Trophoblast cell (in vitro differentiated cells and primary cell): ENCODE measurements around the gene RPL14.

ENCODE experiments used
- DNase-seq, 2 donors: peaks; one replicate each; pipeline ENCODE4 v3.0.0-alpha.2; 2016
- H2AFZ ChIP-seq: 2 replicates; pipeline ENCODE4 v1.6.1; 2013; ENCODE audit warnings: low read length, moderate library complexity, mild to moderate bottlenecking; ENCODE audit not compliant: insufficient read depth, poor library complexity
- H2AK5ac ChIP-seq: 2 replicates; pipeline ENCODE4 v1.6.1; 2013; ENCODE audit warnings: mild to moderate bottlenecking, low read length
- H2BK120ac ChIP-seq: 2 replicates; pipeline ENCODE4 v1.6.1; 2013; ENCODE audit warnings: low read length, mild to moderate bottlenecking, moderate library complexity; ENCODE audit not compliant: insufficient read depth, poor library complexity
- H2BK12ac ChIP-seq: 2 replicates; pipeline ENCODE4 v1.6.1; 2013; ENCODE audit warnings: mild to moderate bottlenecking, low read length, moderate library complexity
- H2BK5ac ChIP-seq: 2 replicates; pipeline ENCODE4 v1.6.1; 2013; ENCODE audit warnings: low read length, low read depth, moderate library complexity, mild to moderate bottlenecking; ENCODE audit not compliant: poor library complexity
- H3K14ac ChIP-seq: 2 replicates; pipeline ENCODE4 v1.6.1; 2013; ENCODE audit warnings: mild to moderate bottlenecking, low read length
- H3K18ac ChIP-seq: 2 replicates; pipeline ENCODE4 v1.6.1; 2013; ENCODE audit warnings: mild to moderate bottlenecking, low read length
- H3K23ac ChIP-seq: 2 replicates; pipeline ENCODE4 v1.6.1; 2013; ENCODE audit warnings: low read length
- H3K27ac ChIP-seq: 2 replicates; pipeline ENCODE4 v1.5.1; 2013; ENCODE audit warnings: low read depth, mild to moderate bottlenecking, inconsistent platforms, low read length, moderate library complexity
- H3K27me3 ChIP-seq: 2 replicates; pipeline ENCODE4 v1.6.1; 2013; ENCODE audit warnings: inconsistent platforms, mild to moderate bottlenecking, low read length, moderate library complexity; ENCODE audit not compliant: insufficient read depth
- H3K36me3 ChIP-seq, 2 experiments: 1 replicate in 1 of 2; 2 replicates in 1 of 2; pipeline ENCODE4 v1.6.1; 2013; ENCODE audit warnings: low read length in 2 of 2, mild to moderate bottlenecking in 2 of 2, moderate library complexity in 1 of 2; ENCODE audit not compliant: insufficient read depth in 2 of 2, control insufficient read depth in 1 of 2
- H3K4ac ChIP-seq: 2 replicates; pipeline ENCODE4 v1.6.1; 2013; ENCODE audit warnings: low read depth, mild to moderate bottlenecking, low read length, moderate library complexity
- H3K4me1 ChIP-seq, 2 experiments: 1 replicate in 1 of 2; 2 replicates in 1 of 2; pipeline ENCODE4 v1.6.1; 2013; ENCODE audit warnings: low read length in 2 of 2, mild to moderate bottlenecking in 2 of 2, moderate library complexity in 1 of 2; ENCODE audit not compliant: insufficient read depth in 2 of 2, control insufficient read depth in 1 of 2
- H3K4me2 ChIP-seq: 2 replicates; pipeline ENCODE4 v1.6.1; 2013; ENCODE audit warnings: inconsistent platforms, mild to moderate bottlenecking, low read length, moderate library complexity
- H3K4me3 ChIP-seq: 2 replicates; pipeline ENCODE4 v1.5.1; 2013; ENCODE audit warnings: mild to moderate bottlenecking, low read depth, low read length, inconsistent platforms
- H3K79me1 ChIP-seq: one replicate; pipeline ENCODE4 v1.6.1; 2013; ENCODE audit warnings: low read length
- H3K79me2 ChIP-seq: 2 replicates; pipeline ENCODE4 v1.6.1; 2013; ENCODE audit warnings: low read length, mild to moderate bottlenecking; ENCODE audit not compliant: control insufficient read depth, insufficient read depth, poor library complexity
- H3K9ac ChIP-seq: 2 replicates; pipeline ENCODE4 v1.6.1; 2013; ENCODE audit warnings: mild to moderate bottlenecking, low read length
- H3K9me3 ChIP-seq: 2 replicates; pipeline ENCODE4 v1.6.1; 2013; ENCODE audit warnings: low read depth, mild to moderate bottlenecking, control low read depth, inconsistent platforms, low read length; ENCODE audit not compliant: insufficient read depth
- H4K12ac ChIP-seq: 2 replicates; pipeline ENCODE4 v1.6.1; 2013; ENCODE audit warnings: low read depth, mild to moderate bottlenecking, low read length, moderate library complexity
- H4K8ac ChIP-seq: 2 replicates; pipeline ENCODE4 v1.6.1; 2013; ENCODE audit warnings: low read depth, mild to moderate bottlenecking, low read length, moderate library complexity
- H4K91ac ChIP-seq: one replicate; pipeline ENCODE4 v1.6.1; 2013; ENCODE audit warnings: low read depth, mild to moderate bottlenecking, low read length, moderate library complexity
- WGBS: extraction: QIAGEN DNeasy Blood & Tissue Kit; methylation state at CpG from one replicate; pipeline ENCODE4 v1.1.7; 2013; ENCODE audit warnings: missing lambda C conversion rate; ENCODE audit not compliant: insufficient read length, insufficient coverage; ENCODE audit errors: extremely low coverage; 5-methylcytosine and 5-hydroxymethylcytosine counted together

RPL14 gene

DNA sequence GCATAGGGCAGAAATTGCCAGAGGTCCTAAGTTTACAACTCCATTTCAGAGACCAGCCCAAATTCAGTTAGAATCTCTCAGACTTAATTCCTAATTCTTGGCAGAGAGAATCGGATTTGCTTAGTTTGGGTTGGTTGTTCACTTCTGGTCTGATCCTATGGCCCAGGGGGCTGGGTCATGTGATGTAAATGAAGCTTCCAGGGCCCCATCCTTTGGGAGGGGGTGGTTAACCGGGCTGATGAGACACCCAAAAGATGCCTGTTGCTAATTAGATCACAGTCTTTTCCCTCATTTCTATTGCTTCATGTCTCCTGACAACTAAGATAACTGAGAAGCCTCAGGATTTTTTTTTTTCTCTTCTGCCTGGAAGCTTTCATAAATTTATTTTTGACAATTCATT lies 37.6 kb downstream of the RPL14 start:
- H3K4ac ChIP-seq: no peak overlapping the region
- H3K9ac ChIP-seq: no peak overlapping the region
- WGBS: no CpG with 5 or more reads among the region's 2 CpGs
- DNase-seq: no peak
- H3K4me2 ChIP-seq: no peak overlapping the region
- H3K23ac ChIP-seq: no peak overlapping the region
- H3K4me1 ChIP-seq: no peaks in the 10 kb centered on the region
- no peak overlapping the region for H4K12ac ChIP-seq
- no peak overlapping the region for H2BK5ac ChIP-seq
- H2AK5ac ChIP-seq: no peak overlapping the region
- no peak overlapping the region for H3K27ac ChIP-seq
- no peaks in the 10 kb centered on the region for H3K36me3 ChIP-seq
- H2BK12ac ChIP-seq: no peak overlapping the region
- H4K91ac ChIP-seq: no peak overlapping the region
- H4K8ac ChIP-seq: no peak overlapping the region
- no peak overlapping the region for H2AFZ ChIP-seq
- no peak overlapping the region for H3K18ac ChIP-seq
- H3K79me2 ChIP-seq: no peaks in the 10 kb centered on the region
- H3K4me3 ChIP-seq: no peak overlapping the region
- no peak overlapping the region for H3K14ac ChIP-seq
- H3K27me3 ChIP-seq: no peaks in the 10 kb centered on the region
- no peak overlapping the region for H2BK120ac ChIP-seq
- H3K79me1 ChIP-seq: no peaks in the 10 kb centered on the region
- no peaks in the 10 kb centered on the region for H3K9me3 ChIP-seq

GRCh38 chr3:40497288-40497687 lies 40.1 kb downstream of the RPL14 start:
- no peak overlapping the region for H3K9ac ChIP-seq
- WGBS: no CpG with 5 or more reads among the region's 2 CpGs
- H3K4ac ChIP-seq: no peak overlapping the region
- no peak overlapping the region for H3K18ac ChIP-seq
- peak; percentile 88 to 94 for DNase-seq
- H4K8ac ChIP-seq: no peak overlapping the region
- no peaks in the 10 kb centered on the region for H3K27me3 ChIP-seq
- no peaks in the 10 kb centered on the region for H3K79me2 ChIP-seq
- no peak overlapping the region for H2AK5ac ChIP-seq
- no peaks in the 10 kb centered on the region for H3K9me3 ChIP-seq
- H2BK12ac ChIP-seq: no peak overlapping the region
- H2BK5ac ChIP-seq: no peak overlapping the region
- no peak overlapping the region for H2AFZ ChIP-seq
- no peak overlapping the region for H3K23ac ChIP-seq
- no peaks in the 10 kb centered on the region for H3K4me1 ChIP-seq
- no peak overlapping the region for H3K27ac ChIP-seq
- no peaks in the 10 kb centered on the region for H3K36me3 ChIP-seq
- H3K4me3 ChIP-seq: no peak overlapping the region
- H3K14ac ChIP-seq: no peak overlapping the region
- no peak overlapping the region for H4K12ac ChIP-seq
- H4K91ac ChIP-seq: no peak overlapping the region
- H3K79me1 ChIP-seq: no peaks in the 10 kb centered on the region
- H3K4me2 ChIP-seq: no peak overlapping the region
- H2BK120ac ChIP-seq: no peak overlapping the region

DNA sequence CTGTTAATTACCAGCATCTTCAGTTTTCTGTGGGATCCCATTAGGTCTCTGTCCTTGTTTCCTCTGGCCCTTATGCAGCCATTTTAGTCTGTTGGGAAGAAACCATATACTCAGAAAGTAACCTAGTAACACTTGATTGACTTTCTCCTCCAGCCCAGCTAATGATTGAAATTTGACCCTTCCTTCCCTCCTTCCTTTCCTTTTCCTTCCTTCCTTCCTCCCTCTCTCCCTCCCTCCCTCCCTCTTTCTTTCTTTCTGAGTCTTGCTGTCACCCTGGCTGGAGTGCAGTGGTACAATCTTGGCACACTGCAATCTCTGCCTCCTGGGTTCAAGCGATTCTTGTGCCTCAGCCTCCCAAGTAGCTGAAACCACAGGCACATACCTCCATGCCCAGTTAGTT lies 42.8 kb downstream of the RPL14 start:
- no CpG with 5 or more reads among the region's 1 CpG for WGBS

DNA sequence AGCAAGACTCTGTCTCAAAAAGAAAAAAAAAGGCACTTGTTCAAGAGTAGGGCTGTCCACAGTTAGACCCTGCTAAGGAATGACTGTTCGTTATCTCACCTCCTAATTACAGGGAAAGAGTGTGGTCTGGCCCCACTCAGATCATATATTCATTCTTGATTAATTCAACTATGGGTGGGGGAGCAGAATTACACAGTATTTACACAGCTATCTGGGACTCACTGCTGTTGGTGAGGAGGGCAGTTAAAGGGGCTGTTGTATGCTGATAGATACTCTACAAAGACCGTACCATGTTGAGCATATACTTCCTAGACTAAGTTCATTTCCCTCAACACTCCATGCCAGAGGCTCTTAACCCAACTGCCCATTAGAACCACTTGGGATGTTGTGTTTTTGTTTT lies 44.9 kb downstream of the RPL14 start:
- no peaks in the 10 kb centered on the region for H3K9me3 ChIP-seq
- no peak overlapping the region for H2AFZ ChIP-seq
- no peaks in the 10 kb centered on the region for H3K36me3 ChIP-seq
- H4K12ac ChIP-seq: no peak overlapping the region
- peaks cover 5% of the 10 kb centered on the region for H3K79me2 ChIP-seq
- H3K23ac ChIP-seq: no peak overlapping the region
- no peak overlapping the region for H3K4me3 ChIP-seq
- H3K9ac ChIP-seq: no peak overlapping the region
- DNase-seq: no peak
- no peak overlapping the region for H4K91ac ChIP-seq
- no peak overlapping the region for H2BK12ac ChIP-seq
- H2AK5ac ChIP-seq: no peak overlapping the region
- H3K4me2 ChIP-seq: no peak overlapping the region
- no peak overlapping the region for H3K4ac ChIP-seq
- no peak overlapping the region for H2BK5ac ChIP-seq
- no peak overlapping the region for H4K8ac ChIP-seq
- H3K79me1 ChIP-seq: peaks cover 7% of the 10 kb centered on the region
- H3K4me1 ChIP-seq: peaks cover 2 to 3% of the 10 kb centered on the region in 2 experiments
- H3K14ac ChIP-seq: no peak overlapping the region
- no CpG with 5 or more reads among the region's 2 CpGs for WGBS
- H3K27ac ChIP-seq: no peak overlapping the region
- no peak overlapping the region for H2BK120ac ChIP-seq
- H3K18ac ChIP-seq: no peak overlapping the region
- H3K27me3 ChIP-seq: no peaks in the 10 kb centered on the region

More for the DNA sequence above, 42.8 kb downstream of the RPL14 start:
- no peak overlapping the region for H2AK5ac ChIP-seq
- no peak overlapping the region for H3K4me3 ChIP-seq
- DNase-seq: no peak
- no peaks in the 10 kb centered on the region for H3K27me3 ChIP-seq
- H3K27ac ChIP-seq: no peak overlapping the region
- no peak overlapping the region for H3K23ac ChIP-seq
- H3K14ac ChIP-seq: no peak overlapping the region
- H2AFZ ChIP-seq: no peak overlapping the region
- H2BK5ac ChIP-seq: no peak overlapping the region
- no peak overlapping the region for H3K4me2 ChIP-seq
- H2BK120ac ChIP-seq: no peak overlapping the region
- H3K79me2 ChIP-seq: no peaks in the 10 kb centered on the region
- H2BK12ac ChIP-seq: no peak overlapping the region
- no peak overlapping the region for H4K12ac ChIP-seq
- no peaks in the 10 kb centered on the region for H3K36me3 ChIP-seq
- no peaks in the 10 kb centered on the region for H3K9me3 ChIP-seq
- no peaks in the 10 kb centered on the region for H3K79me1 ChIP-seq
- no peaks in the 10 kb centered on the region for H3K4me1 ChIP-seq
- no peak overlapping the region for H3K9ac ChIP-seq
- H4K91ac ChIP-seq: no peak overlapping the region
- H3K18ac ChIP-seq: no peak overlapping the region
- no peak overlapping the region for H4K8ac ChIP-seq
- H3K4ac ChIP-seq: no peak overlapping the region
